GM15510 (cell line): ENCODE measurements around the gene LRRC59.

Experiments used
- POLR2A ChIP-seq: IDR thresholded peaks from 3 replicates; pipeline ENCODE4 v1.6.1; 2011; ENCODE audit warnings: borderline replicate concordance; ENCODE audit not compliant: insufficient read length; ENCODE audit errors: extremely low read depth

The LRRC59 gene

GRCh38 chr17:50406578-50406977 is 9.3 kb upstream of the LRRC59 start:
- no peak for TF ChIP-seq POLR2A

GRCh38 chr17:50397919-50398285 is 579 bp upstream of the LRRC59 start:
- TF ChIP-seq POLR2A, result no peak

DNA sequence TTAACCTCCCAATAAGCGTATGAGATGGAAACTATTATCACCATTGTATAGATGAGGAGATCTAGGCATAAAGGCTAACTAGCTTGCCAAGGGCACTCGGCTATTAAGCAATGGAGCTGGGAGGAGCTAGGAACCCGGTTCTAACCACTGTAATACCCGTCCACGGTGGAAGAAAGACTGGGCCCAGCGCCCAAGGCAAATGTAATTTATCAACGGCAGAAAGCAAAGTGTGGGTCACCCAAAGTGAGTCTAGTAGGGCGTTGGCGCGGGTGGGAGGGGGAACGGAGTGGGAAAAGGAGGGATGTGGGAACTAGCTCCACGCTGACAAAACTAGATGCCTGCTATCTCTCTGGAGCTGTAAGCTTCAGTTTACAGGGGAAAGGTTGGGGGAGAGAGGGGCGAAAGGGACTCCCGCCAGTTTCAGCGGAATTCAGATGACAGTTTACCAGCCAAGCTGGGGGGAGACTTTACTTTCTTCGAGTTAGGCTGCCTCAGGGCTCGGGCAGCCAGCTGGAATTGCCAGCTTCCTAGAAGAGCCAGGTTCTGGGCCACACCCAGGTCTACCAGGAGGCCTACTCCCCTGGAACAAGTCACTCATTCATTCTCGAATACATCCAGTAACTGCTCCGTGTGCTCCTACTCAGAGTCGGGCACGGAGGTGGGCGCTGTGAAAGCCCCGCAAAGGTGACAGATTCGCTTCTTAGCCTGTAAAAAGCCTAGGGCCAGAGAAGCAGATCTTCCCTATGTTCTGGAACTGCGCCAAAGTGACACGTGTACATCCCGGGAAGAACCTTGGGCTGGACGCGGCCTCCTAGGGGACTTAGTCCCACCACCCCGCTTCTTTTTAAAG is 837 bp downstream of the LRRC59 start:
- no peak for TF ChIP-seq POLR2A

DNA sequence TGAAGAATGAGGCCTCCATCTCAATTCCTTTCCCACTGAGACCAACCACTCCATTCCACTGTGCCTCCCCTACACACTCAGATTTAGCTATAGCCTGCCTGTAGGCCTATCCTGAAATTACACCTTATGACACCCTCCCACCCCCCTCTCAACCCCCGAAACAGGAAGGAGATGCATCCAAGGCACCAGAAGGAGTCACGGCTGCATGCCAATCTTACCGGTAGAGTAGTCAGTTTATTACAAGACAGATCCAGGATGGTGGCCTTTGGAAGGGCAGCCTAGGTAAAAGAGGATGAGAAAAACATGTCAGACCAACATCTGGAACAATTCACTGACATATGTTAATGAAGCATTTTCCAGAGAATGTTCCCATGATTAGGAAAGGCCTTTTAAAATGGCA is 2.6 kb downstream of the LRRC59 start:
- no peak for TF ChIP-seq POLR2A

DNA sequence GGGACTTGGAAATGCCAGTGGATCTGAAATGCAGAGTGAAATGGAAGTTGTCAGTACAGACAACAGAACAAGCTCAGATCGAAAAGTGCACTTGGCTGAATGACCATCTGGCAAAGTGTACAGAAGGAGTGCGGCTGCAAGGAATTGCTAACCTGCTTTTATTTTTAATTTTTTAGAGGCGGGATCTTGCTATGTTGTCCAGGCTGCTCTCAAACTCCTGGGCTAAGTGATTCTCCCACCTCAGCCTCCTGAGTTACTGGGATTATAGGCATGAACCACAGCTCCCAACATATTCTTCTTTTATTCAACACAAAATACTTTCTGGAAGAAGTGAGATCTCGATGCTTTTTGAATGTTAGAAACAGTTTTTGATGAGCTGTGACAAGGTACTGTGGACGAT is 3.6 kb downstream of the LRRC59 start:
- no peak for TF ChIP-seq POLR2A

- TF ChIP-seq POLR2A, result no peak
Measured at GRCh38 chr17:50392621-50393020, 4.7 kb downstream of the LRRC59 start.

DNA sequence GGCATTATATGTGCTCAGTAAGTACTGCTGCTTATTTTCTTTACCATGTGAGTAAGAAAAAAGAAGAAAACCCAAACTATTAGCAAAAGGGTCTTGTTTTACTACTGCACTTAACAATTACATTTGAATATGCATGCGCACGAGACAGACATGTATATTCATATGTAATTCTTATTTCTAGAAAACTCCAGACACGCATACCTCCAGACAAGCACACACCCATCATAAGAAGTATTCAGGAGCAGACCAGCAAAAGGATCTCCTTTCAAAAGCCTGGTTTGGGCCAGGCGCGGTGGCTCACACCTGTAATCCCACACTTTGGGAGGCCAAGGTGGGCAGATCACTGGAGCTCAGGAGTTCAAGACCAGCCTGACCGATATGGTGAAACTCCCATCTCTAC is 7.8 kb downstream of the LRRC59 start:
- TF ChIP-seq POLR2A, result no peak

DNA sequence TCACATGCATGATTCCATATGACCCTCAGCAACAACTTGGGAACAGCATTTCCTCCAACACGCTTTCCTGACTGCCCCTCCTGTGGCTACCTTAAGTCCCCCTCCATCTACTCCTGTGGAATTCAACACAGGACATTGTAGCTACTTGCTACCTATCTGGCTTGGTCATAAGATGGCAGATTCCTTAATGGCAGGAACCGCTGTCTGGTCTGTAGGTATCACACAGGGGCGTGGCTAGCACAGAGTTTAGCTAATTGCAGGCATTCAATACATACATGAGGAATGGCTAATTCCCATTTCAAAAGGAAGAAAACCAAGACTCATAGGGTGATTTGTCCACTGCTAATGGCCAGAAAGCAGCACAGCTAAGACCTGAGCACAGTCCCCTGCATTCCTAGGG is 8.6 kb downstream of the LRRC59 start:
- no peak for TF ChIP-seq POLR2A

DNA sequence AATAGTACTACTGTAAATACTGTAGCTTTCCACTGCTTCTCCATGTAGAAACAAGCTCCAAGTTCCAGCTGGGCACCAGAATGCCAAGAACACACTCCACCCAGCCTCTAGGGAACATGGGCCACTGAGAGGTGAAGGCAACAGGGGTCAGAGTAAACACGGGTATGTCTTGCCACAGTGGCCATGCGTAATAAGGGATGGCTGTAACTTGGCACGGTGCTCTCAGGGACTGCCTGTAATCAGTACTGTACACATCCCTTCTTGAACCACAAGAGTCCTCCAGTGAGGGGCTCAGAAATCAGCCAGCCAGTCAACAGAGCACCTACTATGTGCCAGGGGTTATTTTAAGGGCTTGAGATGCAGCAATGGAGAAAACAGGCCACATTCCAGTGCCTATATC is 10.8 kb downstream of the LRRC59 start:
- no peak for TF ChIP-seq POLR2A

- no peak for TF ChIP-seq POLR2A
Measured at GRCh38 chr17:50382931-50383330, 14.4 kb downstream of the LRRC59 start.

- TF ChIP-seq POLR2A, result no peak
Measured at GRCh38 chr17:50381920-50382319, 15.4 kb downstream of the LRRC59 start.

DNA sequence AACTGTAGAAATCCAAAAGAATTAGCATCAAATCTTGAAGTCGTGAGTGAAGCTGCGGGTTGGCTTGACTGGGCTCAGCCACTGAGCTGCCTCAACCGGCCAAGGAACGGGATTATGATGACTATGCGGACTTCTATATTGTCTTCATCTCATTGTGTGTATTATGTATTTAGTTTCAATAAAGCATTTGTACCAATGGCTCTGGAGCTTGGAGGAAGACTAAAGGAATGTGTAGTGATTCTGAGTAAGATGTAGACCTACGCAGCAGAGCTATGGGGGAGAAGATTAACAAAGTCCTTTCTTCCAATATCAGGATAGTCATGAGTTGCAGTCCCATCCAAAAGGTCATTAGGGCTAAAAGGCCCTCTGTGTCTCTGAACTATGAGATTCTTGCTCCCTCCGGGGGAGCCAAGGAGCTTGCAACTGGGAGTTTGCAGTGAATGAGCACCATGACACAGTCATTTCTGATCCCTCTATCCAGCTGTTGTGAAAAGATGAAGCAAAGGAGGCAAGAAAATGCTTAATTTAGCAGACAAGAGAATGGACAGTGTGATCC is 16.0 kb downstream of the LRRC59 start:
- TF ChIP-seq POLR2A, result no peak

- no peak for TF ChIP-seq POLR2A
Measured at GRCh38 chr17:50380369-50381259, 16.7 kb downstream of the LRRC59 start.

DNA sequence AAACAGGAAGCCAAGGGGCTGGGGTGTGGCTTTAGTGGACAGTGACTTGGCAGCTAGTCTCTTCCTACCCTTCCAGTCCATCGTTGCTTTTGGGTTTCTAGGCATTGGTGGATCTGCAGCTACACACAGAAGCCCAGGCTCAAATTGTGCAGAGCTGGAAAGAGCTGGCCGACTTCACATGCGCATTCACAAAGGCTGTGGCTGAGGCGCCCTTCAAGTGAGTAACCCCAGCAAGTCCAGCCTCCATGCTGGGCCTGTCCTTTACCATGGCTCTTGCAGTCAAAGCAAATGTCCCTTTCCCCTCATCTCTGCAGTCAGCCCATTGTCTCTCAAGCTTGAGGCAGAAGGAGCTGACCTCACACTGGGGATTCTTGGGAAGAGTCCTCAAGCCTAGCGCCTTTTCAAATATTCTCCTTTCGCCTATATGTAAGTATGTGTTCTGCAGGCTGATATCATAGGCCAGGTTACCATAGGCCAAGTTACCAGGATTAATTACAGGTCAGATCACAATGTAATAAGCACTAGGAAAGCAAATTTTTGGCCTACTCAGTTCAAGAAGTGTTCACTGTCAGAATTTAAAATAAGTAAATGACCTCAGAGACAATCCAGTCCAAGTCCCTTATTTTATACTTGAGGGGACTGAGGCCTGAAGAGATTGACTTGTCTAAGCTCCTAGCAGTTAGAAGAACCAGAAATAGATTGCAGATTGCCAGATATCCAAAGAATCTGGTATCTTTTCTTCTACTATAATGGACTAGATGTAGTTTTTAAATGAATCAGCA is 17.8 kb downstream of the LRRC59 start:
- no peak for TF ChIP-seq POLR2A

DNA sequence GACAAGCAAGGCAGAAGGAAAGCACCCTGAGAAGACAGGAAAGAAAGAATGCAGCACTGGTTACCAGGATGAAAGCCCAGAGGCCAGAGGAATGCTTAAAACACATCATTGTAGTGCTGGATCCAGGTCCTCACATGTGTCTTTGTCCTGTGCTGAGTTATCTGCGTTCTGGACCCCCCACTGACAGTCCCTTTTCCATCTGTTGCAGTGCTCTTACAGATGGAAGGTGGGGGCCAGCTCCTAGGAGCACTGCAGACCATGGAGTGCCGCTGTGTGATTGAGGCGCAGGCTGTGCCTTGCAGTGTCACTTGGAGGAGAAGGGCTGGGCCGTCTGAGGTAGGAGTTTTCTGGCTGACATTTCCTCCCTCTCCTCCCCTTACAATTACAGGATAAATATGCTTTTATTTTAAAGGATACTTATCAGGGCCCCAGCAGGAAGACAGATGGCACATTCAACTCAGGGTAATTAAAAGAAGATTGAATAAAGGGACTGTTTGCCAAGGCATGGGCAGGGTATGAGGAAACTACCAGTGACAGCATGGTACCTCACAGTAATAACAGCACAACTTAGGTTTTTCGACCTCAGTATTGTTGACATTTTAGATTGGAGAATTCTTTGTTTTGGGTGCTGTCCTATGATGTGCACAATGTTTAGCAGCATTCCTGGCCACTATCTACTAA is 21.3 kb downstream of the LRRC59 start:
- TF ChIP-seq POLR2A, result no peak

DNA sequence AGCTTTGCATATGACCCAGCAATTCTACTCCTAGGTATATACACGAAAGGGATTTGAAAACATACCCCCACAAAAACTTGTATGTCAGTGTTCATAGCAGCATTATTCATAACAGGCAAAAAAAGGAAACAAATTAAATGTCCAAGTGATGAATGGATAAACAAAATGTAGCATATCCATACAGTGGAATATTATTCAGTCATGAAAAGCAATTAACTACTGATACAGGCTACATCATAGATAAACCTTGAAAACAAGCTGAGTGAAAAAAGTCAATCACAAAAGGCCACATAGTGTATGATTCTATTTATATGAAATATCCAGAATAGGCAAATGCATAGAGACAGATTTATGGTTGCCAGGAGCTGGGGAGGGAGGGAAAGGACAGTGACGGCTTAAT is 23.6 kb downstream of the LRRC59 start:
- no peak for TF ChIP-seq POLR2A
